KOPT-K1 (cell line): ENCODE measurements around the gene ZNF414.
"Not testable (repeated sequence)": the region's sequence is repeated elsewhere in the genome, so short reads cannot be mapped to it uniquely, and the experiment has no call there.

Experiments used
- H3K27ac ChIP-seq: fragments of 200-600 bp; sonication (generic); 2 replicates; pipeline ENCODE4 v1.5.1; 2016; ENCODE audit warnings: antibody characterized with exemption, mild to moderate bottlenecking, low read depth, low read length; ENCODE audit not compliant: poor library complexity, severe bottlenecking
- H3K36me3 ChIP-seq: fragments of 200-600 bp; sonication (generic); 2 replicates; pipeline ENCODE4 v1.5.1; 2017; ENCODE audit warnings: antibody characterized with exemption, mild to moderate bottlenecking, low read length, moderate library complexity; ENCODE audit not compliant: insufficient read depth
- H3K9me3 ChIP-seq: fragments of 200-600 bp; sonication (generic); 2 replicates; pipeline ENCODE4 v1.5.1; 2017; ENCODE audit warnings: antibody characterized with exemption, low read length, mild to moderate bottlenecking; ENCODE audit not compliant: insufficient read depth, poor library complexity, severe bottlenecking

The ZNF414 gene

DNA sequence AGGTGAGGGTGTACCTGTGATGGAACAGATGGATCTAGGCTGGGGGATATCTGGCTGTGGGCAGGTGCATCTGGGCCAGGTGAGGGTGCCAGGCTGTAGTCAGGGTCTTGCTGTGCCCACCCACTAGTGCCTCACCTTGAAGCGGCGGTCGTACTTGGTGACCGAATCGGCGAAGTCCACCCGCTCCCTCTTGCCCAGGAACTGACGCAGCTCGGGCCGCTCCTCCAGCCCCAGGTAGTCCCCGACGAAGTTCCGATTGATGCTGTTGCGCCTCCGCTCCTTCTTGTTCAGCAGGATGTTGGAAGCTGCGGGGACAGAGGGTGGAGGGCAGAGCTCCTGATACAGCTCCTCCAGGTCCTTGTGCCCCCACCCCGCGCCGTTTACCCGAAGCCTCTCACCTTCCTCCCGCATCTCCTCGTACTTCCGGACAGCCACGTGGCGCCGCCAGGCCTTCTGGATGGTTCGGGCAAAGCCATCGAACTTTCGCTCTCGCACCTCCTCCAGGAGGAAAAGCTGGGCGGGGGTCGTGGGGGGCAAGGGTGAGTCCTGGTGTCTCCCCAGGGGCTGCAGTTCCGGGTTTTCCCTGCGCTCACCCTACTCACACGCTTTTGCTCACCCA, 16.2 kb upstream of the ZNF414 start:
- H3K36me3 ChIP-seq, result no peaks in the 10 kb centered on the region
- H3K9me3 ChIP-seq, result no peaks in the 10 kb centered on the region
- H3K27ac ChIP-seq, result no peak overlapping the region

DNA sequence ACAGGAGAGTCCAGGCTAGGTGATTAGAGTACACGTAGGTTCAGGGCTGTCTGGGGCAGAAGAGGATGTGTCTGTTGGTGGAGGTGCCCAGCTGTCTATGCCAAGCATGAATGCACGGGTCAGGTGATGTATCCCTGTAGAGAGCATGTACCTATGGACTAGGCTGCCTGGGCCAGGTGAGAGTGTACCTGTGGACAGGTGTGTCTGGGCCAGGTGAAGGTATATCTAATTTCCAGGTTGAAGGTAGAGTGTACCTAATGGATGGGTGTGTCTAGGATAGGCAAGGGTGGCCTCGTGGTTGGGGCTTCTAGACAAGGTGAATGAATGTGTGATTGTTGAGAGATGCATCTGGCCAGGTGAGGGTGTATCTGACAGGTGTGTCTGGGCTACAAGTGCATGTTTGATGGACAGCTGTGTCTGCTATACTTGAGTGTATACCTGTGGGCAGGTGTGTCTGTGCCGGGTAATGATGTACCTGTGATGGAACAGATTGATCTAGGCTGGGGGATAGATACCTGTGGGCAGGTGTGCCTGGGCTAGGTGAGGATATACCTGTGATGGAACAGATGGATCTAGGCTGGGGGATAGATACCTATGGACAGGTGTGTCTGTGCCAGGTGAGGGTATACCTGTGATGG, 15.5 kb upstream of the ZNF414 start:
- H3K27ac ChIP-seq, result no peak overlapping the region
- no peaks in the 10 kb centered on the region for H3K36me3 ChIP-seq
- H3K9me3 ChIP-seq, result no peaks in the 10 kb centered on the region

DNA sequence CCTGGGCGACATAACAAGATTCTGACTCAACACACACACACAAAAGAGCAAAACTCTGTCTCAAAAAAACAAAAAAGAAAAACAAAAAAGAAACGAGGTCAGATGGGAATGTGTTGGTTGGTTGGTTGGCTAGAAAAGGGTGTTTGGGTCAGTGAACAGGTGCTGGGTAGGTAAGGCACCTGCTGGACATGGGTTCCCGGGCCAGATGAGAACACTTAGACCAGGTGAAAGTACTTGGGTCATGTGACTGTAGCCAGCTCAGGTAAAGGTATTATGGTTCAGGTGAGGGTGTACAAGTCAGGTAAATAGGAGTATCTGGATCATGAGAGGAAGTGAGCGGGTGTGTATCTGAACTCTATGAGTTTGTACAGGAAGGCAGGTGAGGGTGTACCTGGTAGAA, 14.5 kb upstream of the ZNF414 start:
- H3K9me3 ChIP-seq, result no peaks in the 10 kb centered on the region
- no peak overlapping the region for H3K27ac ChIP-seq
- H3K36me3 ChIP-seq, result no peaks in the 10 kb centered on the region

DNA sequence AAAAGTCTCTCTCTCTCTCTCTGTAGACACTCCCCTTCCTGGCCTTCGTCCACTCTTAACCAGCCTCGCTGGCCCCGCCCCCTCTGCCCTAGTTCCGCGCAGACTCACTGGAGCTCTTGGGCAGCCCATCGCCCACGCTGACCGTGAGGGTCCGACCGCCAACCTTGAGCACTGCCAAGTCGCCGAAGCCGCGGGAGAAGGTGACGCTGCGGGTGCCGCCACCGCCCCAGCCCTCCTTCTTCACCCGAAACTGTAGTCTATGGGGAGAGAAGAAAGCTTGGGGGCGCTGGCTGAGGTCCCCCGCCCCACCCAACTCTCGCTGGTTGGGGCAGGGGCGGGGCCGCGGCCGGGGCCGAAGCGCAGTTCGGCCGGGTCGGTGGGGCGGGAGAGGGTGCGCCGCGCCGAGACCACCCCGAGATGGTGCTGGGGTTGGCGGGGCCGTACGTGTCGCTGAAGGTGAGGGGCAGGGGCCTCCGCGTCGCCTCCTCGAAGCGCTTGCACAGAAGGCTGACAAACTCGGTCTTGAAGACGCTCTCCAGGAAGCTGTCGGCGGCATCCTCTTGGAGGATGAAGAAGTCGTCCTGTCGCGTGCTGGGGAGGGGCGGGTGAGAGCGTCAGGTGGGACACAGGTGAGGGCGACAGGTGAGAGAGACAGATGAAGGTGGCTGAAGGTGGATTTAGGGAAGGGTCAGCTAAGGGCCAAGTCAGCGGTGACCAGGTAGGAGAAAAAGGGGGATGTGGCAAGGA, 12.6 kb upstream of the ZNF414 start:
- Histone ChIP-seq H3K27ac (no peak overlapping the region), H3K9me3 (no peaks in the 10 kb centered on the region), H3K36me3 (no peaks in the 10 kb centered on the region)

DNA sequence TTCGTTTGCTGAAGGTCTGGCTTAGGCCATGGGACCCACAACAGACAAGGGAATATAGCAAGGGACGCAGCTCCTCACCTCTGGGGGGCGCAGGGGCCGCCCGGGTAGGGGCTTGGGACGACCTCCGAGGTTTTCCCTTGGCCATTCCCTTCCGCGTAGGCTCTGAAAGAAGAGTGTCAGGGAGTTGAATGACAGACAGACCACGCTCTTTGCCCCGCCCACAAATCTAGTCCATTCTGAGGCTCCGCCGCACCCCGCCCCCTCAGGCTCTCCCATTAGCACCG, 11.4 kb upstream of the ZNF414 start:
- Histone ChIP-seq H3K36me3 (no peaks in the 10 kb centered on the region), H3K27ac (no peak overlapping the region), H3K9me3 (no peaks in the 10 kb centered on the region)

DNA sequence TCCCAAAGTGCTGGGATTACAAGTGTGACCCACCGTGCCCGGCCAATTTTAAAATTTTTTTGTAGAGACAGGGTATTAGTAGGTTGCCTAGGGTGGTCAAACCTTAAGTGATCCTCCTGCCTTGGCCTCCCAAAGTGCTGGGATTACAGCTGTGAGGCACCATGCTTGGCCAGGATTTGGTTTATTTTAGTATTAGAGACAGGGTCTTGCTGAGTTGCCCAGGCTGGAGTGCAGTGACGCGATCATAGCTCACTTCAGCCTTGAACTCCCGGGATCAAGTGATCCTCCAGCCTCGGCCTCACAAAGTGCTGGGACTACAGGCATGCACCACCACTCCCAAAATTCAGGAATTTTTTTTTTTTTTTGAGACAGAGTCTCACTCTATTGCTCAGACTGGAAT, 5.4 kb upstream of the ZNF414 start:
- Histone ChIP-seq H3K9me3 (no peaks in the 10 kb centered on the region), H3K27ac (no peak overlapping the region), H3K36me3 (no peaks in the 10 kb centered on the region)

DNA sequence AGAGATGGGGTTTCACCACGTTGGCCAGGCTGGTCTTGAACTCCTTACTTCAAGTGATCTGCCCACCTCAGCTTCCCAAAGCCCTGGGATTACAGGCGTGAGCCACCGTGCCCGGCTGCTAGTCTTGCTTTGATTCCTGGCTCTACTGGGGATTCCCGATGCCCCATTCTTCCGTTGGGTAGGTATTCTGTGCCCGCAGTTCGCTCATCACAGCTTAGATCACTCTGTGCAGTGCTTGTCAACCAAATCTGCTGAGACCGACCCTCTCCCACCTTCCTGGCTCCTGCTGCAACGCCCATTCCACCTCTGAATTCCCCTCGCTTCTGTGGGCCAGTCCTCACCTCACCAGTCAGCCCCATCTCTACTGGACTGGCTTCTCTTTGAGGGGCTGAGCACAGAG, 4.6 kb upstream of the ZNF414 start:
- no peaks in the 10 kb centered on the region for H3K9me3 ChIP-seq
- no peaks in the 10 kb centered on the region for H3K36me3 ChIP-seq
- peak overlapping the region; percentile 61 for H3K27ac ChIP-seq

DNA sequence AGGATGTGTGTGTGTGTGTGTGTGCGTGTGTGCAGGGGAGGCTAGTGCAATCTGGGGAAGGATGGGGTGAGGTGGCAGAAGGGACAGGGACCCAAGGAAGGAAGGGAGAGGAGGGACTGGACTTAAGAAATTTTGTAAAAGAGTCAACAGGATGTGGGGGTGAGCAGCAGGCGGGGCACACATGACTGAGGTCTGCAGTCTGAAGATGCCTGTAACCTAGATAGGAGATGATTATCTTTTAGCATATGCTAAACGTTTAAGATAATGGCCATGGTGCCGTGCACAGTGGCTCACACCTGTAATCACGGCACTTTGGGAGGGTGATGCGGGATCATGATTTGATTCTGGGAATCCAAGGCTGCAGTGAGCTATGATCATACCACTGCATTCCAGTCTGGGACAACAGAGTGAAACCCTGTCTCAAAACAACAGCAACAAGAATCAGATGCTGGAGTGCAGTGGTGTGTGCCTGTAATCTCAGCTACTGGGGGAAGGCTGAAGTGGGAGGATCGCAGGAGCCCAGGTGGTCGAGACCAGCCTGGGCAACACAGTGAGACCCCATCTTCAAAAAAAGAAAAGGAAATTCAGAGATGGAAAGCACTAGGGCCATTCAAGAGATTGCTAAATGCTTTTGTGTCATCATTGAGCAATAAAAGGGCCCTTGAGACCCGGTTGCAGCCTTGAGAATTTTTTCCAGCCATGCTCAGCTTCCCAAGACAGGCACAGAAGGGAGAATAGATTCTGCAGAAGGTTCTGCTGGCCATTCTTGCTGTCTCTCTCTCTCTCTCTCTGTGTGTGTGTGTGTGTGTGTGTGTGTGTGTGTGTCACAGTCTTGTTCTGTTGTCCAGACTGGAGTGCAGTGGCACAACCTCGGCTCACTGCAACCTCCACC, 3.8 kb upstream of the ZNF414 start:
- no peaks in the 10 kb centered on the region for H3K36me3 ChIP-seq

DNA sequence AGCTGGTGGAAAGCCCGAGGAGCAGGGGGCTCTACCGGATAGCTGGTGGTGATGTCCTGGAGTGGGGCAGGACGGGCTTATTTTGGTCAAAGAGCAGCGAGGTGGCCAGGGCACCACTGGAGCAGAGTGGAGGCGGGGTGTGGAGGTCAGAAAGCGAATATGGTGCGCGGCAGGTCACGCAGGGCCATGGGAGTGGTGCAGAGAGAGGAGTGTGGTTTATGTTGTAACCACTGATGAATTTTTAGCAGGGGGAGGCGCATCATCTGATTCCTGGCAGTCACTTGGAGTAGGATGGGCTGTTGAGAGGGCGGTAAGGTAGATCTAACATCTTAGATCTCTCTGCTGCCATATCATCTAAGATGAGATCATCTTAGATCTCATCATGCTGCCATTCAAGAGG, 1.4 kb upstream of the ZNF414 start:
- Histone ChIP-seq H3K36me3 (peaks cover 10% of the 10 kb centered on the region), H3K27ac (peak overlapping the region; percentile 97), H3K9me3 (no peaks in the 10 kb centered on the region)

More for the DNA sequence above, 3.8 kb upstream of the ZNF414 start:
- Histone ChIP-seq H3K9me3 (no peaks in the 10 kb centered on the region), H3K27ac (peak overlapping the region; percentile 61)

DNA sequence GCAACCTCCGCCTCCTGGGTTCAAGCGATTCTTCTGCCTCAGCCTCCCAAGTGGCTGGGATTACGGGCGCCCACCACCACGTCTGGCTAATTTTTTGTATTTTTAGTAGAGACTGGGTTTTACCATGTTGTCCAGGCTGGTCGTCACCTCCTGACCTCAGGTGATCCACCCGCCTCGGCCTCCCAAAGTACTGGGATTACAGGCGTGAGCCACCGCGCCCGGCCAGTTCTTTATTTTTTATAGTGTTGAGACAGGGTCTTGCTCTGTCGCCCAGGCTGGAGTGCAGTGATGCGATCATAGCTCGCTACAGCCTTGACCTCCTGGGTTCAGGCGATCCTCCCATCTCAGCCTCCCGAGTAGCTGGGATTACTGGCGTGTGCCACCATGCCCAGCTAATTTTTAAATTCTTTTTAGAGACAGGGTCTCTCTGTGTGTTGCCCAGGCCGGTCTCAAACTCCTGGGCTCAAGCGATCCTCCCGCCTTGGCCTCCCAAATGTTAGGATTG, 590 bp upstream of the ZNF414 start:
- Histone ChIP-seq H3K36me3 (peaks cover 11% of the 10 kb centered on the region), H3K27ac (peak overlapping the region; percentile 97)
- not testable (repeated sequence) for H3K9me3 ChIP-seq

DNA sequence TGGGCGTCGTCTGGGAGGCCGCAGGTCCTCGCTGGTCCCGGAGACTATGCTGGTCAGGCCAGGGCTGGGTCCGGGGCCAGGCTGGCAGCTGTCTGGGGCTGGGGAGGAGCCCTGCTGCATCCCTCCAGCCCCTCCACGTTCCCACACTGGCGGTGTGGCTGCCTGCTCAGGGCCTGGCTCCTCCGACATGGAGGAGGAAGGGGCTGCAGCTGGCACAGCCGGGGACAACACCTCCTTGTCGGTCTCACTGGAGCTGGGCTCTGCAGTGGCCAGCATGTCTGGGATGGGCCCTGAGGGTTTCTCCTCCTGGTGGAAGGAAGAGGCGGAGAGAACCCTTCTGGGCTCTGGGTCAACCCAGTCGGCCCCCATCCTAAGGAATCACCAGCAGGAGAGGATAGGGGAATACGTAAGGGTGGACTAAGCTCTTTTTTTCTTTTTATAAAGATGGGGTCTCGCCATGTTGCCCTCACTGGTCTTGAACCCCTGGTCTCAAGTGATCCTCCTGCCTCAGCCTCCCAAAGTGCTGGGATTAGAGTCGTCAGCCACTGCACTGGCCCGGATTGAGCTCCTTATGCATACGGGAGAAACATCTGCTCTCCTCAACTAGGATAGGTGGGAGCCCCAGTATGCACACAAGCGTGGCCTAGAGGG, 806 bp downstream of the ZNF414 start:
- H3K9me3 ChIP-seq, result no peaks in the 10 kb centered on the region
- H3K27ac ChIP-seq, result peak overlapping the region; percentile 97
- H3K36me3 ChIP-seq, result peaks cover 15% of the 10 kb centered on the region

DNA sequence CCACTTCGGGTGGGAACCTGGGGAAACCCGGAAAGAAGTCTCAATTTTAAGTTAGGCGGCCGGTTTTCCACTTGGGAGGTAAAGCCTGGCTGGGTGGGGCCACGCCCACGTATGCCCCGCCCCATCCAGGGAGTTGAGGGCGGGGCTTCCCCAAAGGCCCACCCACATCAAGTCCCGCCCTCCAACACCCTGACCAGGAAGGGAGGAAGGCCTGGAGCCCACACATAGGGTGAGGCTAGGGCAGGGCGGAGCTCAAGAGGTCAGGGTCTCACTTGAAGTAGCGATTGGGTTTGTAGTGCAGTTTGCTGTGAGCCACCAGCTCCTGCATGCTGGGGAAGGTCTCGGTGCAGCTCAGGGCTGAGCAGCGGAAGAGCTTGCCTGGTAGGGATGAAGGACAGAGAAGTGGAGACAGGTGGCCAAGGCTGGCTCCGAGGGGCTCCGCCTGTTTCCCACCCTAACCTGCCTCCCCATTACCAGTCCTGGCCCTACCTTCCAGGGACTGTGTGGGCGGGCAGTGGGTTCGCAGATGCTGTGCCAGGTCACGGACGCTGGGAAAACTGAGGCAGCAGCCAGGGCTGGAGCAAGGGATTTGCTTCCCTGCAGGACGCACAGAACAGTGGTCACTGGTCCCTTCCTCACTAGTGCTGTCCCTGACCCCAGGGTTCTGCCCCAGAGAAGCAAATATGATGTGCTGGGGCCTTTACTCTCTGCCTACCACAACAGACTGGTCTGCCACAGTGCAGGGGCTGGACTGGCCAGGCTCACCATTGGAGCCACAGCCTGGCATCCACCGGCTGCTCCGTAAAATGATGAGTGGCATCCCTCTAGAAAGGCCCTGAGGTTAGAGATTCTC, 1.6 kb downstream of the ZNF414 start:
- no peaks in the 10 kb centered on the region for H3K9me3 ChIP-seq
- peak overlapping the region; percentile 97 for H3K27ac ChIP-seq
- H3K36me3 ChIP-seq, result peaks cover 15% of the 10 kb centered on the region

DNA sequence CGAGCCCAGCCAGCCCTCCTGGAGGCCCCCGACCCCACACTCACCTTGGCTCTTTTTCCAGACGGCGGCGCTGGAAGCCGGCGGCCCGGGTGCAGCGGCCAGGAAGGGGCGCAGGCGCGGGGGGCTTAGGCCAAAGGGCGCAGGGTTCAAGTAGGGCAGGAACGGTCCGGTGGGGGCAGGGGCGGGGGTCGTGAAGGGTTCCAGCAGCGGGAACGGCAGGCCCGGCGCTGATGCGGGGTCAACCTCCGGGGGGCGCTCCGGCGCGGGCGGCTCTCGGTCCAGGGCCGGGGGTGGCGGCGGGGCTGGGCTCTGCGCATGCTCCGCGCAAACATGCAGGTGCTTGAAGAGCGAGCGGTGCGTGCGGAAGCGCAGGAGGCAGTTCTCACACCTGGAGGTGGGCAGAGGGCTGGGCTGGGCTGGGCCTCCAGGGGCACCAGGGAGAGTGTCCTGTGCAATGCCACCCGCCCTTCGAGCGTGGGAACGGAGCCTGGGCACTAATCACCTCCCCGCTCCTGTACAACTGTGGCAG, 2.3 kb downstream of the ZNF414 start:
- Histone ChIP-seq H3K9me3 (no peaks in the 10 kb centered on the region), H3K36me3 (peaks cover 15% of the 10 kb centered on the region), H3K27ac (no peak overlapping the region)
